Heart right ventricle (tissue), 16 donors: Measurements from ENCODE around the gene WWOX. TPM values are rescaled to one million over a fixed set of nuclear protein-coding genes. Genes with fewer than 3 reads are reported as not detected.

Source experiments
- ATAC-seq, 8 donors: fragments of 200-7000 bp; cut with Tn5 transposase; one replicate each; pipeline ENCODE4 v1.9.1; 2020; ENCODE audit warnings: mild to moderate bottlenecking in 8 of 8, moderate library complexity in 8 of 8, moderate number of reproducible peaks in 1 of 8
- DNase-seq, 2 donors: peaks; one replicate each; pipeline ENCODE4 v3.0.0-alpha.2; 2020
- H3K27ac ChIP-seq, 10 donors: fragments of 200-600 bp; sonication (generic) in 2 of 10; one replicate each; pipeline versions ENCODE4 v1.5.0 to v1.8.0; 2020 to 2022; ENCODE audit warnings: mild to moderate bottlenecking in 3 of 10
- H3K27me3 ChIP-seq, 7 donors: fragments of 200-600 bp; one replicate each; pipeline ENCODE4 v1.8.0; 2021 to 2022; ENCODE audit warnings: mild to moderate bottlenecking in 2 of 7
- H3K36me3 ChIP-seq, 9 donors: fragments of 200-600 bp; sonication (generic) in 1 of 9; one replicate each; pipeline versions ENCODE4 v1.5.0 to v1.8.0; 2020 to 2022; ENCODE audit warnings: mild to moderate bottlenecking in 2 of 9
- H3K4me1 ChIP-seq, 9 donors: fragments of 200-600 bp; sonication (generic) in 1 of 9; one replicate each; pipeline versions ENCODE4 v1.5.0 to v1.8.0; 2020 to 2022; ENCODE audit warnings: mild to moderate bottlenecking in 4 of 9
- H3K4me3 ChIP-seq, 10 donors: fragments of 200-600 bp; sonication (generic) in 2 of 10; one replicate each; pipeline versions ENCODE4 v1.5.0 to v1.8.0; 2020 to 2022; ENCODE audit warnings: mild to moderate bottlenecking in 7 of 10, moderate library complexity in 2 of 10
- H3K9me3 ChIP-seq, 11 donors: fragments of 200-600 bp in 10 of 11; sonication (generic) in 2 of 11; one replicate each; pipeline versions ENCODE4 v1.5.0 to v1.8.0; 2013 to 2022; ENCODE audit warnings: mild to moderate bottlenecking in 2 of 11, control low read depth in 1 of 11, moderate library complexity in 1 of 11
- WGBS, 2 donors: extraction: QIAGEN DNeasy Blood & Tissue Kit; methylation state at CpG; one replicate each; pipeline ENCODE4 v1.1.7; 2013; ENCODE audit warnings: inconsistent platforms in 1 of 2; 5-methylcytosine and 5-hydroxymethylcytosine counted together
- intact Hi-C, 10 donors: fragments of 100-400 bp; cut with DNase I; formaldehyde crosslinking; loops; one replicate each; pipeline versions ENCODE4 v1.11.1 to v1.14.2; 2022
- polyA plus RNA-seq, 2 donors: library from polyadenylated mRNA; stranded (reverse); fragments of 200-250 nt; gene quantifications; one replicate each; pipeline ENCODE4 v1.2.3, GENCODE V29; 2013
- total RNA-seq, 10 donors: library from RNA; stranded (reverse); fragmentation: NEBNext Ultra II Directional in 3 of 10; extraction: Animal tissue kit (Norgen Biotek cat#: 25700) in 3 of 10; gene quantifications; one replicate each; pipeline versions ENCODE4 v1.2.1 to v1.2.4, GENCODE V29; 2021 to 2023
- TF ChIP-seq, protein P1 (sequence below), 9 donors: fragments of 200-600 bp; sonication (generic) in 2 of 9; IDR thresholded peaks; one replicate each; pipeline versions ENCODE4 v1.5.0 to v1.8.0; 2021 to 2022; ENCODE audit warnings: antibody characterized with exemption in 9 of 9, mild to moderate bottlenecking in 5 of 9, moderate library complexity in 1 of 9
- donor health status: Arrhythmogenic right ventricular cardiomyopathy.
- donor health status: ischemic (EF 13 %, LVEDD 7.1; RV severe dilation, severe dysfunction).
- donor health status: healthy with polysubstance abuse.
- donor health status: DM: no; HTN: yes; CAD: no.
- donor health status: DM: no; HTN: no; CAD: no.
- donor health status: ischemic (EF 25% LVEDD 6.9; RV normal size, moderate dysfunction).
- donor health status: ischemic (EF 25% LVEDD 5.7; RV mildly dilated, moderate dysfunction).
- donor health status: healthy.
- donor health status: DM: yes; HTN: yes; CAD: no.
- donor health status: Ischemic cardiomyopathy.
- donor health status: ischemic (EF 35%, LVEDD 5.7; RV mildly dilated, moderate dysfunction).
- donor health status: nonischemic (EF 11% LVEDD 7.7; RV severe dilation, severe dysfunction).
- donor health status: DM: yes; HTN: yes; CAD: no.
- donor health status: PGD.
- donor health status: ischemic (EF 29% LVEDD 5.4; RV normal size, mild dysfunction).
- donor health status: nonischemic (EF 23%, LVEDD 6.1; RV moderate dilation, normal function).

The WWOX gene
- total and polyA plus RNA-seq, 12 donors, result 4.9 to 15.0 (median 9.9) TPM

GRCh38 chr16:79114759-79115158, 1015.3 kb downstream of the WWOX start:
- ATAC-seq, result no peak
- no peaks in the 10 kb centered on the region for H3K27me3 ChIP-seq
- H3K36me3 ChIP-seq, result no peaks in the 10 kb centered on the region
- no peak overlapping the region for H3K4me3 ChIP-seq
- DNase-seq, result no peak
- 58 to 59% methylated on average over 8 of the region's 8 CpGs for WGBS, 2 donors
- intact Hi-C loops, result no loop called here
- peaks cover 0 to 4% (median 0%) of the 10 kb centered on the region in 9 donors for H3K4me1 ChIP-seq
- H3K9me3 ChIP-seq, result peaks cover 0 to 19% (median 0%) of the 10 kb centered on the region in 11 donors
- H3K27ac ChIP-seq, result no peak overlapping the region
- TF ChIP-seq, protein P1, sequence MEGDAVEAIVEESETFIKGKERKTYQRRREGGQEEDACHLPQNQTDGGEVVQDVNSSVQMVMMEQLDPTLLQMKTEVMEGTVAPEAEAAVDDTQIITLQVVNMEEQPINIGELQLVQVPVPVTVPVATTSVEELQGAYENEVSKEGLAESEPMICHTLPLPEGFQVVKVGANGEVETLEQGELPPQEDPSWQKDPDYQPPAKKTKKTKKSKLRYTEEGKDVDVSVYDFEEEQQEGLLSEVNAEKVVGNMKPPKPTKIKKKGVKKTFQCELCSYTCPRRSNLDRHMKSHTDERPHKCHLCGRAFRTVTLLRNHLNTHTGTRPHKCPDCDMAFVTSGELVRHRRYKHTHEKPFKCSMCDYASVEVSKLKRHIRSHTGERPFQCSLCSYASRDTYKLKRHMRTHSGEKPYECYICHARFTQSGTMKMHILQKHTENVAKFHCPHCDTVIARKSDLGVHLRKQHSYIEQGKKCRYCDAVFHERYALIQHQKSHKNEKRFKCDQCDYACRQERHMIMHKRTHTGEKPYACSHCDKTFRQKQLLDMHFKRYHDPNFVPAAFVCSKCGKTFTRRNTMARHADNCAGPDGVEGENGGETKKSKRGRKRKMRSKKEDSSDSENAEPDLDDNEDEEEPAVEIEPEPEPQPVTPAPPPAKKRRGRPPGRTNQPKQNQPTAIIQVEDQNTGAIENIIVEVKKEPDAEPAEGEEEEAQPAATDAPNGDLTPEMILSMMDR (IDR thresholded peaks at IDR 0.05), result no peak

- Histone ChIP-seq H3K36me3 (no peaks in the 10 kb centered on the region), H3K4me1 (no peaks in the 10 kb centered on the region), H3K4me3 (no peak overlapping the region), H3K27me3 (no peaks in the 10 kb centered on the region), H3K9me3 (peaks cover 0 to 14% (median 0%) of the 10 kb centered on the region in 11 donors), H3K27ac (no peak overlapping the region)
- no peak for ATAC-seq
- intact Hi-C loops, result loop anchor here in 1 of 10 donors (10.0 kb wide), 1 partner anchor 57 kb away; no protein-coding TSS in a partner anchor
- no peak for DNase-seq
- 88 to 90% methylated on average over 12 of the region's 12 CpGs for WGBS, 2 donors
- TF ChIP-seq, protein P1 (IDR thresholded peaks at IDR 0.05), result no peak
These were observed 1022.5 kb downstream of the WWOX start for GRCh38 chr16:79121906-79122305.

DNA sequence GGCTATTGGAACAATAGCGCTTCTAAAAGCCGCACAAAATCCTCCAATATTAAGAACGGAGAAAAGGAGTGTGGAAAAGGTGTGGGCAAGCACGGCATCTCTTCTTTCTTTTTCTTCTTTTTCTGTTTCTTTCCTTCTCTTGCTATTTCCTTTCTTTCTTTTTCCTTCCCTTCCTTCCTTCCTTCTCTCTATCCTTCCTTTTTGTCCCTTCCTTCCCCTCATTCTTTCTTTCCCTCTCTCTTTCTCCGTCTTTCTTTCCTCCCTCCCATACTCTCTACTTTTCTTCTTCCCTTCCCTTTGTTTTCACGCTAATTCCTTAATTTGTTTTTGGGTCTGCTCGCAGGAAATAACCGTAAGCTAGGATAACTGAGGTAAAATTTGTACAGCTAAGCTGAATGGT, 1022.9 kb downstream of the WWOX start:
- no peaks in the 10 kb centered on the region for H3K4me1 ChIP-seq
- H3K4me3 ChIP-seq, result no peak overlapping the region
- no peak for DNase-seq
- no peak overlapping the region for H3K27ac ChIP-seq
- WGBS, 2 donors, result 94% methylated on average over 8 of the region's 8 CpGs
- intact Hi-C loops, result loop anchor here in 1 of 10 donors (10.0 kb wide), 1 partner anchor 58 kb away; no protein-coding TSS in a partner anchor
- no peak for ATAC-seq
- peaks cover 0 to 10% (median 0%) of the 10 kb centered on the region in 11 donors for H3K9me3 ChIP-seq
- no peaks in the 10 kb centered on the region for H3K36me3 ChIP-seq
- TF ChIP-seq, protein P1 (IDR thresholded peaks at IDR 0.05), result no peak
- H3K27me3 ChIP-seq, result no peaks in the 10 kb centered on the region

GRCh38 chr16:79124016-79124756, 1024.7 kb downstream of the WWOX start:
- Histone ChIP-seq H3K27me3 (no peaks in the 10 kb centered on the region), H3K9me3 (peaks cover 0 to 4% (median 0%) of the 10 kb centered on the region in 11 donors), H3K36me3 (no peaks in the 10 kb centered on the region), H3K4me3 (no peak overlapping the region), H3K27ac (no peak overlapping the region), H3K4me1 (no peaks in the 10 kb centered on the region)
- TF ChIP-seq, protein P1 (IDR thresholded peaks at IDR 0.05), result no peak
- ATAC-seq, result no peak
- intact Hi-C loops, result loop anchor here in 1 of 10 donors (10.0 kb wide), 1 partner anchor 59 kb away; no protein-coding TSS in a partner anchor
- WGBS, 2 donors, result 83 to 87% methylated on average over 18 of the region's 18 CpGs
- no peak for DNase-seq
